Measurements from ENCODE around the gene CCDC88B.
"Not testable (repeated sequence)": the region's sequence is repeated elsewhere in the genome, so short reads cannot be mapped to it uniquely, and the experiment has no call there.

The CCDC88B gene

GRCh38 chr11:64323984-64324383 is 16.0 kb upstream of the CCDC88B start:
- not testable (repeated sequence) for DNase-seq

GRCh38 chr11:64324692-64325469 is 15.1 kb upstream of the CCDC88B start:
- DNase-seq: no peak

- no peak for DNase-seq
These were observed 12.6 kb upstream of the CCDC88B start for GRCh38 chr11:64327375-64327774.

GRCh38 chr11:64327993-64328392 is 12.0 kb upstream of the CCDC88B start:
- DNase-seq: no peak

GRCh38 chr11:64330888-64331287 is 9.1 kb upstream of the CCDC88B start:
- no peak for DNase-seq

- peak; percentile 71 for DNase-seq
These were observed 8.2 kb upstream of the CCDC88B start for GRCh38 chr11:64331569-64332371.

GRCh38 chr11:64333556-64333955 is 6.4 kb upstream of the CCDC88B start:
- no peak for DNase-seq

GRCh38 chr11:64334764-64335735 is 5.0 kb upstream of the CCDC88B start:
- peak; percentile 34 for DNase-seq

GRCh38 chr11:64337538-64338249 is 2.3 kb upstream of the CCDC88B start:
- DNase-seq: no peak

GRCh38 chr11:64338716-64339115 is 1.3 kb upstream of the CCDC88B start:
- no peak for DNase-seq

DNA sequence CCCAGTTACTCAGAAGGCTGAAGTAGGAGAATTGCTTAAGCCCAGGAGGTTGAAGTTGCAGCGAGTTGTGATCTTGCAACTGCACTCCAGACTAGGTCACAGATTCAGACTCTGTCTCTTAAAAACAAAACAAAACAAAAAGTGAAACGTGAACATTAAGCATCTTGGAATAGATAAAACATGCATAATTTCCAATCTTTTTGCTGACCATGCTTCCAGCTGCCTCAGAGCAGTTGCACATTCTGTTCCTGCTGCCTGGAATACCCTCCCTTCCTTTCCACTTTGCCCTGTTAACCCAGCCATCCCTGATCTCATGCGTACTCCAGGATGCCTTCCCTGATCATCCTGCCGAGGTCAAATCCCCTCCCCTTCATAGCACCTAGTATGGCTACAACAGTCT is 718 bp upstream of the CCDC88B start:
- no peak for DNase-seq

GRCh38 chr11:64340671-64341335 is 799 bp downstream of the CCDC88B start:
- DNase-seq: peak; percentile 80

GRCh38 chr11:64341429-64341828 is 1.4 kb downstream of the CCDC88B start:
- no peak for DNase-seq

DNA sequence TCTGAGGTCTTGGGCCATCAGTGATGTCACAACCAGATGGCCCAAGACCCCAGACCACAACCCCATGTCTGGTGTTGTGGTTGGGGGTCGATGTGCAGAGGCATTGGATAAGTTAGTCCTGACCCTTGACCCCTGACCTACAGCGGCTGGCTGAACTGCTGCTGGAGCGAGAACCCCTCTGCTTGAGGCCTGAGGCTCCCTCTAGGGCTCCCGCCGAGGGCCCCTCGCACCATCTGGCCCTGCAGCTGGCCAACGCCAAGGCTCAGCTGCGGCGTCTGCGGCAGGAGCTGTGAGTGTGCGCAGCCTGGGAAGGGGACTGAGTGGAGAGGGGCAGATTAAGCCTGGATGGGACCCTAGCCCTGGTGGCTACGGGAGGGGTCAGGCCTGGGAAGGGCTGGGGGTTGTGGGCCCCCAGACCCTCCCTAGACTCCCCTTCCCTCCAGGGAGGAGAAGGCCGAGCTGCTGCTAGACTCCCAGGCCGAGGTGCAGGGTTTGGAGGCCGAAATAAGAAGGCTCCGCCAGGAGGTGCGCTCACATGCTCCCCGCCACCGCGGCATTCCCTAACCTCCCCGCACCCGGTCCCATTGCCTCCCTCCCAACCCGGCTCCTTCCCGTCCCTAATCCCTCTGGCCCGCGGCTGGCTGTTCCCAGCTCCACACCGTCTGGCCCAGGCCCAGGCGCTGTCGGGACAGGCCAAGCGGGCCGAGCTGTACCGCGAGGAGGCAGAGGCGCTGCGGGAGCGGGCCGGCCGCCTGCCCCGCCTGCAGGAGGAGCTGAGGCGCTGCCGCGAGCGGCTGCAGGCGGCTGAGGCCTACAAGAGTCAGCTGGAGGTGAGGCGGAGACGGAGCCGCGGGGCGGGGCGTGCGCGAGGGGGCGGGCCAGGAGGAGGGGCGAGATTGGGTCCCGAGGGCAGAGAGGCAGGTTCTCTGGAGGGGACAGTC is 2.1 kb downstream of the CCDC88B start:
- DNase-seq: peak; percentile 89

GRCh38 chr11:64342869-64343745 is 3.1 kb downstream of the CCDC88B start:
- DNase-seq: no peak

- DNase-seq: no peak
These were observed 4.0 kb downstream of the CCDC88B start for GRCh38 chr11:64343767-64344559.

GRCh38 chr11:64344787-64345186 is 4.8 kb downstream of the CCDC88B start:
- no peak for DNase-seq

DNA sequence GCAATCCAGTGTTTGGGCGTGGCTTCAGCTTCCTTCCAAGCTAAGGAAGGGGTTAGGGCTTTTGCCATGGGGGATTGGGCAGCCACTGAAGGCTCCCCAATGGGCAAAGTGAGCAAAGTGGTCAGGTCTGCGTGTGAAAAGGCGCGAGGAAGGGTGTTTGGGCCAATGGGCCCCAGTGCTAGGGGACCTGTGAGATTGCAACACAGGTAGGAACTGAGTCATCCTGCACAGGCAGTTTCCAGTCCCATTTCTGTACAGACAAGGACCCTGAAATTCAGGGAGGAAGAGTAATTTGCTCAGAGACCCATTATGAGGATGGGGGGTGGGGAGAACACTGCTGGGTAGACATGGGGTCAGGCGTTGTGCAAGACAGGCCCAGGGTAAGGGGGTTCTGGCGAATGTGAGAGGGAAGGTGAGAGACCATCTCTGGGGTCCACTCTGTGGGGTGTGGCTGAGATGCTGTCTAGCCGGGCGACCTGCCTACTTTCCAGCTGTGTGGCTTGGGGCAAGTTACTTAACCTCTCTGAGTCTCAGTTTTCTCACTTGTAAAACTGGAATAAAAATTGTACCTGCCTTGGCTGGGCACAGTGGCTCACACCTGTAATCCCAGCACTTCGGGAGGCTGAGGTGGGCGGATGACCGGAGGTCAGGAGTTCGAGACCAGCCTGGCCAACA is 7.3 kb downstream of the CCDC88B start:
- no peak for DNase-seq
